ENCODE measurements around the gene ADRA2C. TPM values are rescaled to one million over a fixed set of nuclear protein-coding genes. Genes with fewer than 3 reads are reported as not detected.

The ADRA2C gene
- 0.18 and 0.38 TPM in 2 replicates for total RNA-seq

DNA sequence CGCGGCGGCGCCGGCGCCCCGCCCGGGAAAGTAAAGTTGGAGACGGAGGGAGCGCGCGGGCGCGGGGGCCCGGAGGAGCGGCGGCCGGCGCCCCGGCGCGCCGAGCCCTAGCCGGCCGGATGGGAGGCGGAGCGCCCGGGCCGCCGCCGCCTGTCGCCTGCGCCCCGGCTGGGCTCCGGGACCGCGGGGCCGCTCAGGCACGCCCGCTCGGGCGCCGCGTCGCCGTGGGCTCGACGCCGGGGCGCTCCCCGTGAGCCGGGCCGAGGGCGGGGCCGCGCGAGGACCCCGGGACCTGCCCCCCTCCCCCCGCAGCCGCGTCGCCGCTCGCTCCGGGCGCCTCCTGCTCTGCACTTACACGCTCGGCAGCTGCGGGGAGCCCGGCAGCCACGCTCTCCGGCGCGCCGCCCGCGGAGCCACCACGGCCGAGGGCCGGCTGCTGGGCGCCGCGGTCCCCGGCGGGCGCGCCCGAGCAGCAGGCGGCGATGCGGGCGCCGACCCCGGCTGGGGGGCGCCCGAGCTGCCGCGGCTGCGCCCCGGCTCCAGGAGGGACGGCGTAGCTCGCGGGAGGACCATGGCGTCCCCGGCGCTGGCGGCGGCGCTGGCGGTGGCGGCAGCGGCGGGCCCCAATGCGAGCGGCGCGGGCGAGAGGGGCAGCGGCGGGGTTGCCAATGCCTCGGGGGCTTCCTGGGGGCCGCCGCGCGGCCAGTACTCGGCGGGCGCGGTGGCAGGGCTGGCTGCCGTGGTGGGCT is at the start of gene ADRA2C:
Gene ADRA2C (plus strand): TSS at position 350 of the 749 bp plus-strand sequence. CDS start 222 bp downstream, at position 572.

Other genes with a start within 250 kb of the ADRA2C start
- 91.9 and 93.9 TPM in 2 replicates for gene LRPAP1, start 234.0 kb upstream of the ADRA2C start, total RNA-seq